Metanephros (tissue), 1 donor: Measurements from ENCODE around the gene TICAM2. TPM values are rescaled to one million over a fixed set of nuclear protein-coding genes. Genes with fewer than 3 reads are reported as not detected.

Experiments
- total RNA-seq: library from RNA; depleted of rRNA; stranded (reverse); fragments of >200 nt; gene quantifications from one replicate; pipeline ENCODE4 v1.2.3, GENCODE V29; 2014

Gene TICAM2
- total RNA-seq, result 2.9 TPM

GRCh38 chr5:115601701-115602590 is at the start of gene TICAM2:
TICAM2 (minus strand) TSS chr5:115602479; CDS start chr5:115581256, 21,223 bp downstream.

GRCh38 chr5:115625579-115626444 is 23.5 kb upstream of the TICAM2 start, which contains the start of gene TMED7:
TMED7 (minus strand) TSS chr5:115626036; CDS start chr5:115625792, 244 bp downstream.

GRCh38 chr5:115544436-115545350 is 57.6 kb downstream of the TICAM2 start, which contains the start of gene FEM1C:
FEM1C (minus strand) TSS chr5:115544775; CDS start chr5:115543493, 1,282 bp downstream.

Other genes with a start within 250 kb of the TICAM2 start
- 34.7 TPM for gene FEM1C, start 57.7 kb downstream of the TICAM2 start, total RNA-seq
- 132 TPM for gene TMED7, start 23.6 kb upstream of the TICAM2 start, total RNA-seq
- 70.7 TPM for gene CDO1, start 214.2 kb upstream of the TICAM2 start, total RNA-seq
- gene ATG12, start 239.1 kb upstream of the TICAM2 start, total RNA-seq, result 39.5 TPM
- 39.4 TPM for gene AP3S1, start 239.5 kb upstream of the TICAM2 start, total RNA-seq